Omental fat pad (tissue), 4 donors: ENCODE data around the gene NOXA1. TPM values are rescaled to one million over a fixed set of nuclear protein-coding genes. Genes with fewer than 3 reads are reported as not detected.

Source experiments
- ATAC-seq: fragments of 150-250 bp; one replicate; pipeline ENCODE4 v1.9.1; 2016; ENCODE audit warnings: mild to moderate bottlenecking, moderate library complexity; ENCODE audit not compliant: low FRiP score
- DNase-seq: peaks from one replicate; pipeline ENCODE4 v3.0.0-alpha.2; 2019; ENCODE audit warnings: low spot score
- CTCF ChIP-seq, 3 donors: fragments of 450-650 bp; IDR thresholded peaks; one replicate each; pipeline ENCODE4 v1.5.1; 2016 to 2017; ENCODE audit warnings: antibody characterized with exemption in 3 of 3, mild to moderate bottlenecking in 3 of 3, moderate library complexity in 2 of 3
- total RNA-seq, 4 donors: library from RNA; depleted of rRNA; stranded (reverse); fragments of >200 nt; gene quantifications; one replicate each; pipeline ENCODE4 v1.1.0, GENCODE V29; 2016

Gene NOXA1
- total RNA-seq, 4 donors from 2014 or later: 0.84 to 3.8 (median 2.1) TPM

DNA sequence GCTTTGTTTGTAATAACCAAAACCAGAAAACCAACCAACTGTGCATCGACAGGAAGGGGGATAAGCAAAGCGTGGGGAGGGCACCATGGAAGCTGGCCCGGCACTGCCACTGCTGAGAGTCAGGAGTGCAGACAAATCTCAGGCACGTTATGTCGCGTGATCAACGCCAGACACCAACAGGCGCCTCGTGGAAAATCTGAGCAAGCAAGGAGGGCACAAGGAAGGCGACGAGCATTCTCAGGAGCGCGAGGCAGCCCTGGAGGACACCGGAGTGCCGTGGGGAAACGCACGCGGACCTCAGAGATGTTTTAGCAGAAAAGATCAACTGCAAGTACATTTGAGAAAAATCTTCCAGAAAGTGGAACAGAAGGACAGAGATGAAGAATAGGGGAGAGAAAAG is 51.1 kb downstream of the NOXA1 start:
- ATAC-seq (no peak), DNase-seq (no peak)
- TF ChIP-seq CTCF (IDR thresholded peaks at IDR 0.05): no peak

- ATAC-seq (no peak), DNase-seq (no peak)
- TF ChIP-seq CTCF (IDR thresholded peaks at IDR 0.05): no peak
Measured at GRCh38 chr9:137475666-137476065, 52.5 kb downstream of the NOXA1 start.

- ATAC-seq: no peak
Measured at GRCh38 chr9:137476856-137477255, 53.7 kb downstream of the NOXA1 start.

DNA sequence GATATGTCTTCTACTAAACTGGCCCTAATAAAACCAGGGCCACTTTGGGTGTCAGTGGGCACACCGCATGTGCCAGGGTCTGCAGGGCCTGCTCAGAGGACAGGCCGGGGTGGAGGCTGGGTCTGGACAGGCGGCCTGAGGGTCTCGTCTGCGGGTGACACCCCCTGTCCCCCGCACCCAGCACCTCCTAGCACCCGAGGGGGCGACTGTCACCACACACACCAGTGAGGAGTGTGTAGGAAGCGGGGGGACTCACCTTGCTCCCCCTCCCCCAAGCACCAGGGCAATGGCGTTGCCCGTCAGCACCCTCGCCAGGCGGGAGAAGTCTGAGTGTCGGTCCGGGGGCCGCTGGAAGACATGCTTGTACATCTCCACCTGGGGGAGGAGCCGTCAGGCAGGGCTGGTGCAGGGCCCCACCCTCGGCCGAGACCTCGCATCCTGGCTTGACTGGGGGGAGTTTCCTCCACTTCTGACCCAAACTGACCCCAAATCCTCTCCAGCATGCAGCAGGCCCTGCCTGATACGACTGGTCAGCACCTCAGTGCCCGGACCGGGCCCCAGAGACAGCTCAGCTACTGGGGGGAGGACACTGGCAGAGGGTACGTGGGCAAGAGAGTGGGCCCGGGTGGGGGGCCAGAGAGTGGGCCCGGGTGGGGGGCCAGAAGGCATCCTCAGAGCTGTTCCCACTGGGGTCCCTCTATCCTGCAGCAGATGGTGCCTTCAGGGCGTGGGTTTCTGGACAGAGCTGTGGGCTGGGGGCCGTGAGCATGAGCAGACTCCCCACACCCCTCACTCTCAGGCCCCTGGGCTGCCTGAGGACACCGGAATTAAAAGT is 54.8 kb downstream of the NOXA1 start:
- TF ChIP-seq CTCF (IDR thresholded peaks at IDR 0.05): no peak
- ATAC-seq (no peak), DNase-seq (no peak)

More at GRCh38 chr9:137476856-137477255, 53.7 kb downstream of the NOXA1 start:
- DNase-seq: no peak
- TF ChIP-seq CTCF (IDR thresholded peaks at IDR 0.05): no peak

DNA sequence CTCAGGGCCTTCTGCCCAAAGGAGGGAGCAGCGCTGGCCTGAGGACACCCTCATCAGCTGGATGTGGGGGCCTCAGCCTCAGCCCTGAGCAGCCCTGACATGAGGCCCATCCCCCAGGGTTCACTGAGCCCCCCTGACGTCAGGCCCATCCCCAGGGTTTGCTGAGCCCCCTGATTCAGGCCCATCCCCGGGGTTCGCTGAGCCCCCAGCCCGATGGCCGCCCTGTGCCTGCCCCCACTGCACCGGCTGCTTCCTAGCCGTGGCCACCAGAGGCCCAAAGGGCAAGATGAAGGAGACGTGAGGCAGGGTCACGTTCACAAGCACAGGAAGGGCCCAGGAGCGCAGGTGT is 55.4 kb downstream of the NOXA1 start:
- no peak for ATAC-seq
- DNase-seq: no peak

GRCh38 chr9:137478962-137479861 is 56.0 kb downstream of the NOXA1 start:
- DNase-seq (no peak), ATAC-seq (no peak)

More for the DNA sequence above, 55.4 kb downstream of the NOXA1 start:
- no peak for TF ChIP-seq CTCF (IDR thresholded peaks at IDR 0.05)

More at GRCh38 chr9:137478962-137479861, 56.0 kb downstream of the NOXA1 start:
- TF ChIP-seq CTCF (IDR thresholded peaks at IDR 0.05): no peak
